ENCODE measurements around the gene INMT.

DNA sequence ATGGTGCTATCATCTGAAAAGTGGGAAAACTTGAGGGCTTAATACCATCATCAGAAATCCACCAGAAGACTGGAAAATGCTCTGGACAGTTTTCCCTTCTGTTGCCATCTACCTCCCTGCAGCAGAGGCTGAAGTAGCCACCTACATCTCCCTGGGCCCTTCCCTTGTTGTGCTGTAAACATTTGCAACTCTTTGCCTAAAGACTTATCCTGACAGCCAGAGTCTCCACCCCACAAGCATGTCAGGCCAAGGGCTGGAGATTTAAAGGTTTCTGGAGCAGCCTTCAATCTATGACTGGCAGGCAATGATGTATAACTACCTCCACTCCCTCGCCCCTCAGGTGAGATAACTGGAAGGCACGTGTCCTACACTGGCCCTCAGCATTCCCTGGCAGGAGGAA is 29.7 kb upstream of the INMT start:
- TF ChIP-seq, protein P1, sequence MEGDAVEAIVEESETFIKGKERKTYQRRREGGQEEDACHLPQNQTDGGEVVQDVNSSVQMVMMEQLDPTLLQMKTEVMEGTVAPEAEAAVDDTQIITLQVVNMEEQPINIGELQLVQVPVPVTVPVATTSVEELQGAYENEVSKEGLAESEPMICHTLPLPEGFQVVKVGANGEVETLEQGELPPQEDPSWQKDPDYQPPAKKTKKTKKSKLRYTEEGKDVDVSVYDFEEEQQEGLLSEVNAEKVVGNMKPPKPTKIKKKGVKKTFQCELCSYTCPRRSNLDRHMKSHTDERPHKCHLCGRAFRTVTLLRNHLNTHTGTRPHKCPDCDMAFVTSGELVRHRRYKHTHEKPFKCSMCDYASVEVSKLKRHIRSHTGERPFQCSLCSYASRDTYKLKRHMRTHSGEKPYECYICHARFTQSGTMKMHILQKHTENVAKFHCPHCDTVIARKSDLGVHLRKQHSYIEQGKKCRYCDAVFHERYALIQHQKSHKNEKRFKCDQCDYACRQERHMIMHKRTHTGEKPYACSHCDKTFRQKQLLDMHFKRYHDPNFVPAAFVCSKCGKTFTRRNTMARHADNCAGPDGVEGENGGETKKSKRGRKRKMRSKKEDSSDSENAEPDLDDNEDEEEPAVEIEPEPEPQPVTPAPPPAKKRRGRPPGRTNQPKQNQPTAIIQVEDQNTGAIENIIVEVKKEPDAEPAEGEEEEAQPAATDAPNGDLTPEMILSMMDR (IDR thresholded peaks at IDR 0.05): no peak
- TF ChIP-seq POLR2AphosphoS5 (IDR thresholded peaks at IDR 0.05): no peak
- no peak for TF ChIP-seq EP300 (IDR thresholded peaks at IDR 0.05)
